AG09319 (cell line): Measurements from ENCODE around the gene GDPGP1.
A peak's percentile ranks its signal among the peaks of the same experiment; 100 is the strongest.
"Not testable (repeated sequence)": the region's sequence is repeated elsewhere in the genome, so short reads cannot be mapped to it uniquely, and the experiment has no call there.

ENCODE experiments used
- DNase-seq: peaks from one replicate; pipeline ENCODE4 v3.0.0-alpha.2; 2010; ENCODE audit warnings: low read depth; ENCODE audit errors: extremely low read depth
- CTCF ChIP-seq: IDR thresholded peaks from 2 replicates; pipeline ENCODE4 v1.5.1; 2011; ENCODE audit warnings: low read depth, mild to moderate bottlenecking, inconsistent platforms, low read length, moderate library complexity

GDPGP1 gene

GRCh38 chr15:90259524-90259923 lies 25.5 kb downstream of the GDPGP1 start:
- DNase-seq, result no peak
- TF ChIP-seq CTCF, result no peak

GRCh38 chr15:90260731-90261130 lies 26.7 kb downstream of the GDPGP1 start:
- not testable (repeated sequence) for DNase-seq

- no peak for TF ChIP-seq CTCF
- DNase-seq, result no peak
These were observed 27.8 kb downstream of the GDPGP1 start for GRCh38 chr15:90261811-90262210.

- no peak for DNase-seq
These were observed 28.4 kb downstream of the GDPGP1 start for GRCh38 chr15:90262426-90262825.

GRCh38 chr15:90264671-90265070 lies 30.7 kb downstream of the GDPGP1 start:
- no peak for DNase-seq
- no peak for TF ChIP-seq CTCF

More at GRCh38 chr15:90262426-90262825, 28.4 kb downstream of the GDPGP1 start:
- no peak for TF ChIP-seq CTCF

- peak; percentile 55 for DNase-seq
- no peak for TF ChIP-seq CTCF
These were observed 31.5 kb downstream of the GDPGP1 start, which contains the start of gene NGRN for GRCh38 chr15:90265271-90266060. TSS of gene NGRN (plus strand) at chr15:90265672. CDS start at chr15:90265713, 41 bp downstream.

- DNase-seq, result no peak
- no peak for TF ChIP-seq CTCF
These were observed 32.0 kb downstream of the GDPGP1 start for GRCh38 chr15:90266061-90266431.

- TF ChIP-seq CTCF, result no peak
- no peak for DNase-seq
These were observed 32.5 kb downstream of the GDPGP1 start for GRCh38 chr15:90266485-90266884.
